H9 (cell line): ENCODE results near the gene TMEM120B. TPM values are rescaled to one million over a fixed set of nuclear protein-coding genes. Genes with fewer than 3 reads are reported as not detected.

ENCODE experiments used
- DNase-seq: peaks from one replicate; pipeline ENCODE4 v3.0.0-alpha.2; 2017
- H2AFZ ChIP-seq: one replicate; pipeline ENCODE4 v1.6.1; 2013; ENCODE audit warnings: mild to moderate bottlenecking, low read length, control low read depth, moderate library complexity
- H2AK5ac ChIP-seq: 2 replicates; pipeline ENCODE4 v1.6.1; 2013; ENCODE audit warnings: low read length, control low read depth, mixed read lengths; ENCODE audit not compliant: insufficient read length
- H2BK120ac ChIP-seq: one replicate; pipeline ENCODE4 v1.6.1; 2013; ENCODE audit warnings: low read depth, mild to moderate bottlenecking, low read length, control low read depth, inconsistent platforms; ENCODE audit not compliant: poor library complexity, severe bottlenecking
- H2BK12ac ChIP-seq: 2 replicates; pipeline ENCODE4 v1.6.1; 2013; ENCODE audit warnings: low read length, control low read depth, mixed read lengths, low read depth; ENCODE audit not compliant: insufficient read length
- H2BK15ac ChIP-seq: 2 replicates; pipeline ENCODE4 v1.6.1; 2013; ENCODE audit warnings: low read depth, low read length, control low read depth
- H2BK20ac ChIP-seq: one replicate; pipeline ENCODE4 v1.6.1; 2013; ENCODE audit warnings: low read depth, mild to moderate bottlenecking, low read length, control low read depth, inconsistent platforms; ENCODE audit not compliant: poor library complexity, severe bottlenecking
- H2BK5ac ChIP-seq: 2 replicates; pipeline ENCODE4 v1.6.1; 2013; ENCODE audit warnings: low read length, control low read depth, mixed read lengths; ENCODE audit not compliant: insufficient read length
- H3K14ac ChIP-seq: 2 replicates; pipeline ENCODE4 v1.6.1; 2013; ENCODE audit warnings: low read length, control low read depth; ENCODE audit not compliant: insufficient read depth
- H3K18ac ChIP-seq: 2 replicates; pipeline ENCODE4 v1.6.1; 2013; ENCODE audit warnings: low read depth, mild to moderate bottlenecking, mixed read lengths, low read length, control low read depth; ENCODE audit not compliant: insufficient read length
- H3K23ac ChIP-seq: 2 replicates; pipeline ENCODE4 v1.6.1; 2013; ENCODE audit warnings: low read length, control low read depth, mixed read lengths, low read depth; ENCODE audit not compliant: insufficient read length
- H3K23me2 ChIP-seq: 2 replicates; pipeline ENCODE4 v1.6.1; 2013; ENCODE audit warnings: low read depth, mild to moderate bottlenecking, mixed read lengths, low read length, control low read depth; ENCODE audit not compliant: insufficient read length, poor library complexity, severe bottlenecking
- H3K27ac ChIP-seq: 2 replicates; pipeline ENCODE4 v1.5.1; 2013; ENCODE audit warnings: low read length, control low read depth, mixed read lengths, low read depth; ENCODE audit not compliant: insufficient read length
- H3K27me3 ChIP-seq: 2 replicates; pipeline ENCODE4 v1.6.1; 2013; ENCODE audit warnings: low read length, control low read depth, inconsistent platforms; ENCODE audit not compliant: insufficient read depth
- H3K4ac ChIP-seq: 2 replicates; pipeline ENCODE4 v1.6.1; 2013; ENCODE audit warnings: low read depth, mild to moderate bottlenecking, control low read depth, inconsistent platforms, low read length, moderate library complexity
- H3K4me1 ChIP-seq: 2 replicates; pipeline ENCODE4 v1.6.1; 2013; ENCODE audit warnings: low read length, control low read depth, inconsistent platforms; ENCODE audit not compliant: insufficient read depth
- H3K4me2 ChIP-seq: 2 replicates; pipeline ENCODE4 v1.6.1; 2013; ENCODE audit warnings: low read length, control low read depth, mixed read lengths; ENCODE audit not compliant: insufficient read length, insufficient read depth
- H3K56ac ChIP-seq: 2 replicates; pipeline ENCODE4 v1.6.1; 2013; ENCODE audit warnings: low read depth, mild to moderate bottlenecking, mixed read lengths, low read length, control low read depth; ENCODE audit not compliant: insufficient read length
- H3K79me1 ChIP-seq: 2 replicates; pipeline ENCODE4 v1.6.1; 2013; ENCODE audit warnings: low read depth, mild to moderate bottlenecking, moderate library complexity, low read length, control low read depth, inconsistent platforms; ENCODE audit not compliant: insufficient read depth, poor library complexity, severe bottlenecking
- H3K79me2 ChIP-seq: 2 replicates; pipeline ENCODE4 v1.6.1; 2013; ENCODE audit warnings: low read length, control low read depth, inconsistent platforms; ENCODE audit not compliant: insufficient read depth
- H3K9ac ChIP-seq: 2 replicates; pipeline ENCODE4 v1.6.1; 2013; ENCODE audit warnings: low read length, control low read depth, mixed read lengths; ENCODE audit not compliant: insufficient read length; ENCODE audit errors: extremely low read depth
- H3K9me3 ChIP-seq: one replicate; pipeline ENCODE4 v1.6.1; 2013; ENCODE audit warnings: low read depth, low read length, inconsistent platforms; ENCODE audit not compliant: control insufficient read depth
- H3T11ph ChIP-seq: one replicate; pipeline ENCODE4 v1.6.1; 2013; ENCODE audit warnings: mild to moderate bottlenecking, low read length, control low read depth, inconsistent platforms
- H4K20me1 ChIP-seq: one replicate; pipeline ENCODE4 v1.6.1; 2013; ENCODE audit not compliant: control insufficient read depth, insufficient read length, insufficient read depth
- H4K5ac ChIP-seq: 2 replicates; pipeline ENCODE4 v1.6.1; 2013; ENCODE audit warnings: low read depth, mild to moderate bottlenecking, mixed read lengths, low read length, control low read depth; ENCODE audit not compliant: insufficient read length
- H4K8ac ChIP-seq: replicated peaks from 2 replicates; pipeline ENCODE4 v1.6.1; 2013; ENCODE audit warnings: low read length, control low read depth, mixed read lengths, low read depth; ENCODE audit not compliant: insufficient read length
- H4K91ac ChIP-seq: 2 replicates; pipeline ENCODE4 v1.6.1; 2013; ENCODE audit warnings: low read depth, mild to moderate bottlenecking, moderate library complexity, mixed read lengths, low read length, control low read depth; ENCODE audit not compliant: insufficient read length
- H3K27ac Mint-ChIP-seq, 3 experiments: 2 replicates in 2 of 3; 3 replicates in 1 of 3; pipeline ENCODE4 v1.8.0; 2020 to 2021; ENCODE audit warnings: mixed read lengths in 3 of 3, mild to moderate bottlenecking in 1 of 3, moderate library complexity in 1 of 3
- H3K27me3 Mint-ChIP-seq: 2 replicates; pipeline ENCODE4 v1.8.0; 2021; ENCODE audit warnings: low read depth, mild to moderate bottlenecking, moderate library complexity, mixed read lengths
- H3K36me3 Mint-ChIP-seq, 3 experiments: 2 replicates in 2 of 3; 3 replicates in 1 of 3; pipeline ENCODE4 v1.8.0; 2020 to 2021; ENCODE audit warnings: low read depth in 3 of 3, mixed read lengths in 3 of 3; ENCODE audit not compliant: insufficient read depth in 1 of 3
- H3K4me1 Mint-ChIP-seq, 2 experiments: 2 replicates each; pipeline ENCODE4 v1.8.0; 2020; ENCODE audit warnings: mixed read lengths in 2 of 2
- H3K4me3 Mint-ChIP-seq, 2 experiments: 2 replicates in 1 of 2; 3 replicates in 1 of 2; pipeline ENCODE4 v1.8.0; 2020 to 2021; ENCODE audit warnings: mild to moderate bottlenecking in 2 of 2, mixed read lengths in 2 of 2, moderate library complexity in 1 of 2
- H3K9me3 Mint-ChIP-seq, 2 experiments: 2 replicates in 1 of 2; 3 replicates in 1 of 2; pipeline ENCODE4 v1.8.0; 2020; ENCODE audit warnings: mild to moderate bottlenecking in 2 of 2, mixed read lengths in 2 of 2, moderate library complexity in 1 of 2
- CTCF ChIP-seq: fragments of 200-600 bp; sonication (generic); conservative IDR thresholded peaks from 3 replicates; pipeline ENCODE4 v1.8.0; 2021; ENCODE audit warnings: antibody characterized with exemption, mild to moderate bottlenecking
- WGBS: extraction: QIAGEN DNeasy Blood & Tissue Kit; methylation state at CpG from one replicate; pipeline ENCODE4 v1.1.7; 2013; ENCODE audit warnings: missing lambda C conversion rate, low lambda C conversion rate, mixed read lengths; ENCODE audit not compliant: insufficient read length; ENCODE audit errors: extremely low coverage; 5-methylcytosine and 5-hydroxymethylcytosine counted together
- total RNA-seq: library from RNA; stranded (reverse); gene quantifications from 2 replicates; pipeline ENCODE4 v1.2.1, GENCODE V29; 2021

Gene TMEM120B
- total RNA-seq, 1 experiment from 2014 or later, result 25.8 TPM

DNA sequence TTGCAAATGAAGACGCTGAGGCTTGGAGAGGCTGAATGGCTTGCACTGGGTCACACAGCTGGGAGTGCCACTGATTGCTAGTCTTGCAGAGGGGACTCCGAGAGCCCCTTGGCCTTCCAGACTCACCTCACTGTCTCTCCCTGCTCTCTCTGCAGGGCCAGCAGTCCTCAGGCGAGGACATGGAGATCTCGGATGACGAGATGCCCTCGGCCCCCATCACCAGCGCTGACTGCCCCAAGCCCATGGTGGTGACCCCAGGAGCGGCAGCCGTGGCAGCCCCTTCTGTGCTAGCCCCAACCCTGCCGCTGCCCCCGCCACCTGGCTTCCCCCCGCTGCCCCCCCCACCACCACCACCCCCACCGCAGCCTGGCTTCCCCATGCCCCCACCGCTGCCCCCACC is 101.4 kb downstream of the TMEM120B start:
- Mint-ChIP-seq H3K27ac (no peak overlapping the region), H3K4me1 (peaks cover 21 to 26% of the 10 kb centered on the region in 2 experiments), H3K9me3 (no peaks in the 10 kb centered on the region; a peak in 1 of 5 replicates), H3K4me3 (no peak overlapping the region), H3K36me3 (peaks cover 19 to 70% (median 51%) of the 10 kb centered on the region in 3 experiments), H3K27me3 (no peaks in the 10 kb centered on the region)
- H3K27ac ChIP-seq, result no peak overlapping the region
- H3K56ac ChIP-seq, result no peak overlapping the region
- H3K79me1 ChIP-seq, result peaks cover 2% of the 10 kb centered on the region
- no peak overlapping the region for H2AFZ ChIP-seq
- H3T11ph ChIP-seq, result no peak overlapping the region
- no peak for DNase-seq
- H4K20me1 ChIP-seq, result no peaks in the 10 kb centered on the region
- H2BK5ac ChIP-seq, result no peak overlapping the region
- no peak overlapping the region for H3K4me2 ChIP-seq
- no peak overlapping the region for H4K91ac ChIP-seq
- no peak overlapping the region for H2BK120ac ChIP-seq
- H3K14ac ChIP-seq, result no peak overlapping the region
- H2BK15ac ChIP-seq, result no peak overlapping the region
- H2BK20ac ChIP-seq, result no peak overlapping the region
- no peak overlapping the region for H3K23ac ChIP-seq
- H2AK5ac ChIP-seq, result no peak overlapping the region
- H4K5ac ChIP-seq, result no peak overlapping the region
- WGBS, result no CpG with 5 or more reads among the region's 14 CpGs
- H3K18ac ChIP-seq, result no peak overlapping the region
- H4K8ac ChIP-seq, result no peak overlapping the region
- no peaks in the 10 kb centered on the region for H3K9me3 ChIP-seq
- no peak overlapping the region for H2BK12ac ChIP-seq
- peaks cover 5% of the 10 kb centered on the region for H3K23me2 ChIP-seq
- H3K9ac ChIP-seq, result no peak overlapping the region
- TF ChIP-seq CTCF, result no peak
- H3K27me3 ChIP-seq, result no peaks in the 10 kb centered on the region
- peaks cover 3% of the 10 kb centered on the region; the same call in 1 of the 2 replicates for H3K79me2 ChIP-seq
- H3K4ac ChIP-seq, result no peak overlapping the region
- no peaks in the 10 kb centered on the region for H3K4me1 ChIP-seq
